SK-N-SH (cell line): ENCODE measurements around the gene TRAFD1.
A peak's percentile ranks its signal among the peaks of the same experiment; 100 is the strongest.

Experiments used
- EP300 ChIP-seq, 2 experiments: IDR thresholded peaks; 2 replicates each; pipeline versions ENCODE4 v1.4.0 to v1.6.1; 2012; ENCODE audit warnings: borderline replicate concordance in 1 of 2, low read depth in 1 of 2, low read length in 1 of 2
- EZH2phosphoT487 ChIP-seq: fragments of 200-600 bp; sonication (generic); IDR thresholded peaks from 2 replicates; pipeline ENCODE4 v1.6.1; 2017; ENCODE audit warnings: low read depth, mixed run types, mild to moderate bottlenecking, antibody characterized with exemption, moderate library complexity, borderline replicate concordance
- MXI1 ChIP-seq: IDR thresholded peaks from 2 replicates; pipeline ENCODE4 v1.6.1; 2012; ENCODE audit warnings: mild to moderate bottlenecking, low read depth, low read length, improper control_type of control experiment
- POLR2AphosphoS5 ChIP-seq: IDR thresholded peaks from 2 replicates; pipeline ENCODE4 v1.6.1; 2012; ENCODE audit warnings: low read depth, low read length
- RAD21 ChIP-seq: IDR thresholded peaks from 2 replicates; pipeline ENCODE4 v1.6.1; 2012; ENCODE audit warnings: mild to moderate bottlenecking, low read length
- TAF1 ChIP-seq: IDR thresholded peaks from 2 replicates; pipeline ENCODE4 v1.6.1; 2012; ENCODE audit warnings: low read depth, mild to moderate bottlenecking, low read length, moderate library complexity, borderline replicate concordance
- TF ChIP-seq, protein P1 (sequence below): fragments of 200-600 bp; sonication (generic); IDR thresholded peaks from 2 replicates; pipeline ENCODE4 v1.6.1; 2017; ENCODE audit warnings: antibody characterized with exemption, mild to moderate bottlenecking, moderate library complexity
- TF ChIP-seq, protein P2 (sequence below): fragments of 150-350 bp; IDR thresholded peaks from 2 replicates; pipeline ENCODE4 v1.6.1; 2016; ENCODE audit warnings: mild to moderate bottlenecking, low read depth, low read length
- TF ChIP-seq, protein P3 (sequence below): IDR thresholded peaks from 2 replicates; pipeline ENCODE4 v1.4.0; 2012; ENCODE audit warnings: low read depth, borderline replicate concordance
- TF ChIP-seq, protein P4 (sequence below): IDR thresholded peaks from 2 replicates; pipeline ENCODE4 v1.4.0; 2012; ENCODE audit warnings: low read depth

DNA sequence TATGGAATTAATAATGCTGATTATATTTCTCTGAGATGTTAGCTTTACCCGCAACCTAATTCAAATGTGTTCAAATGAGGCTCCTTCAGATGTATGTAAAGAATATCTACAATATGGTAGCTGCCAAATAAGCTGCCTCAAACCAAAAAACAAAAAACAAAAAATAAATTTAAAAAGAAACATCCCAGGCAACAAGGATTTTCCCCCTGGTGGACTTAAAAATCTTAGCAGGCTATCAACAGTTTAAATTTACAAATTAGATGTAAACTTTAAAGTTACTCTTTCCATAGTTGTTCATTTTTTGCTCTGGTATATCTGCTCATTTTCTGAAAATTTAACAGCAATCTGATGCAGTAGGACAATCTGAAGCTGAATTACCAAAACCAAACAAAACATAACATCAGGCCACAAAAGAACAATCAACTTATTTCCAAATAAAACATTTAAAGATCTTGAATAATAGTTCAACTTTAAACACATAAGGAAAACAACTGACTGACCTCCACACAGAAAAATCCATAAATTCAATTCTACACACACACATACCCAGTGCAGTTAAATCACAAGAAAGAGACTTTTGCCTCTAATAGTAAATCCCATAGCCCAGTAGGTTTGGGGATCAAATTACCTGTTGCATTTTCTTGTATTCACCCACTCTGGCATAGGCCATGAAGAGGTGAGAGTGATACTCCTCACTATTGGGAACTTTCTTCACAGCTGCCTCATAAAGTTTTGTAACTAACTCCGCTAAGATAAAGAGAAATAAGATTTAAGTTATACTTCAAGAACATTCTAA lies 38.1 kb upstream of the TRAFD1 start:
- no peak for TF ChIP-seq TAF1
- TF ChIP-seq POLR2AphosphoS5: no peak
- no peak for TF ChIP-seq RAD21
- TF ChIP-seq, protein P1, sequence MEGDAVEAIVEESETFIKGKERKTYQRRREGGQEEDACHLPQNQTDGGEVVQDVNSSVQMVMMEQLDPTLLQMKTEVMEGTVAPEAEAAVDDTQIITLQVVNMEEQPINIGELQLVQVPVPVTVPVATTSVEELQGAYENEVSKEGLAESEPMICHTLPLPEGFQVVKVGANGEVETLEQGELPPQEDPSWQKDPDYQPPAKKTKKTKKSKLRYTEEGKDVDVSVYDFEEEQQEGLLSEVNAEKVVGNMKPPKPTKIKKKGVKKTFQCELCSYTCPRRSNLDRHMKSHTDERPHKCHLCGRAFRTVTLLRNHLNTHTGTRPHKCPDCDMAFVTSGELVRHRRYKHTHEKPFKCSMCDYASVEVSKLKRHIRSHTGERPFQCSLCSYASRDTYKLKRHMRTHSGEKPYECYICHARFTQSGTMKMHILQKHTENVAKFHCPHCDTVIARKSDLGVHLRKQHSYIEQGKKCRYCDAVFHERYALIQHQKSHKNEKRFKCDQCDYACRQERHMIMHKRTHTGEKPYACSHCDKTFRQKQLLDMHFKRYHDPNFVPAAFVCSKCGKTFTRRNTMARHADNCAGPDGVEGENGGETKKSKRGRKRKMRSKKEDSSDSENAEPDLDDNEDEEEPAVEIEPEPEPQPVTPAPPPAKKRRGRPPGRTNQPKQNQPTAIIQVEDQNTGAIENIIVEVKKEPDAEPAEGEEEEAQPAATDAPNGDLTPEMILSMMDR: peak; percentile 54
- TF ChIP-seq, protein P2, sequence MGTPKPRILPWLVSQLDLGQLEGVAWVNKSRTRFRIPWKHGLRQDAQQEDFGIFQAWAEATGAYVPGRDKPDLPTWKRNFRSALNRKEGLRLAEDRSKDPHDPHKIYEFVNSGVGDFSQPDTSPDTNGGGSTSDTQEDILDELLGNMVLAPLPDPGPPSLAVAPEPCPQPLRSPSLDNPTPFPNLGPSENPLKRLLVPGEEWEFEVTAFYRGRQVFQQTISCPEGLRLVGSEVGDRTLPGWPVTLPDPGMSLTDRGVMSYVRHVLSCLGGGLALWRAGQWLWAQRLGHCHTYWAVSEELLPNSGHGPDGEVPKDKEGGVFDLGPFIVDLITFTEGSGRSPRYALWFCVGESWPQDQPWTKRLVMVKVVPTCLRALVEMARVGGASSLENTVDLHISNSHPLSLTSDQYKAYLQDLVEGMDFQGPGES: no peak
- TF ChIP-seq EZH2phosphoT487: no peak
- no peak for TF ChIP-seq EP300 (IDR thresholded peaks at IDR 0.05; ENCODE audit: borderline replicate concordance in 1 of 2, low read depth in 1 of 2, low read length in 1 of 2)
- TF ChIP-seq, protein P3, sequence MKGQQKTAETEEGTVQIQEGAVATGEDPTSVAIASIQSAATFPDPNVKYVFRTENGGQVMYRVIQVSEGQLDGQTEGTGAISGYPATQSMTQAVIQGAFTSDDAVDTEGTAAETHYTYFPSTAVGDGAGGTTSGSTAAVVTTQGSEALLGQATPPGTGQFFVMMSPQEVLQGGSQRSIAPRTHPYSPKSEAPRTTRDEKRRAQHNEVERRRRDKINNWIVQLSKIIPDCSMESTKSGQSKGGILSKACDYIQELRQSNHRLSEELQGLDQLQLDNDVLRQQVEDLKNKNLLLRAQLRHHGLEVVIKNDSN: no peak
- TF ChIP-seq, protein P4, sequence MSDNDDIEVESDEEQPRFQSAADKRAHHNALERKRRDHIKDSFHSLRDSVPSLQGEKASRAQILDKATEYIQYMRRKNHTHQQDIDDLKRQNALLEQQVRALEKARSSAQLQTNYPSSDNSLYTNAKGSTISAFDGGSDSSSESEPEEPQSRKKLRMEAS: no peak
- no peak for TF ChIP-seq MXI1
